GM19467 (cell line): ENCODE measurements around the gene FAM193A.
"Not testable (repeated sequence)": the region's sequence is repeated elsewhere in the genome, so short reads cannot be mapped to it uniquely, and the experiment has no call there.

Experiments used
- ATAC-seq: cut with Tn5 transposase; IDR thresholded peaks from one replicate; pipeline ENCODE4 v1.9.1; 2021; ENCODE audit warnings: mild to moderate bottlenecking, moderate library complexity; ENCODE audit not compliant: unreplicated experiment

The FAM193A gene

GRCh38 chr4:2536193-2537010, at the start of gene FAM193A:
Gene FAM193A (plus strand): TSS chr4:2536647. CDS start chr4:2536916, 269 bp downstream.
- ATAC-seq = peak; percentile 89

GRCh38 chr4:2486981-2487380, 49.5 kb upstream of the FAM193A start:
- no peak for ATAC-seq

- ATAC-seq = peak; percentile 50
Observed at GRCh38 chr4:2487632-2488031, 48.8 kb upstream of the FAM193A start.

- no peak for ATAC-seq
Observed at GRCh38 chr4:2489081-2489805, 47.2 kb upstream of the FAM193A start.

- no peak for ATAC-seq
Observed at GRCh38 chr4:2489841-2490552, 46.5 kb upstream of the FAM193A start.

- ATAC-seq = no peak
Observed at GRCh38 chr4:2492970-2493369, 43.5 kb upstream of the FAM193A start.

- no peak for ATAC-seq
Observed at GRCh38 chr4:2494992-2495391, 41.5 kb upstream of the FAM193A start.

GRCh38 chr4:2497324-2497723, 39.1 kb upstream of the FAM193A start:
- ATAC-seq = no peak

GRCh38 chr4:2497931-2498330, 38.5 kb upstream of the FAM193A start:
- peak; percentile 81 for ATAC-seq

- no peak for ATAC-seq
Observed at GRCh38 chr4:2500547-2500946, 35.9 kb upstream of the FAM193A start.

- no peak for ATAC-seq
Observed at GRCh38 chr4:2501034-2501594, 35.3 kb upstream of the FAM193A start.

- ATAC-seq = no peak
Observed at GRCh38 chr4:2503809-2504208, 32.6 kb upstream of the FAM193A start.

GRCh38 chr4:2507259-2507658, 29.2 kb upstream of the FAM193A start:
- ATAC-seq = no peak

GRCh38 chr4:2507855-2508254, 28.6 kb upstream of the FAM193A start:
- no peak for ATAC-seq

- no peak for ATAC-seq
Observed at GRCh38 chr4:2510351-2511259, 25.8 kb upstream of the FAM193A start.

GRCh38 chr4:2511645-2512131, 24.8 kb upstream of the FAM193A start:
- no peak for ATAC-seq

GRCh38 chr4:2512396-2513135, 23.9 kb upstream of the FAM193A start:
- no peak for ATAC-seq

- ATAC-seq = not testable (repeated sequence)
Observed at GRCh38 chr4:2514193-2514592, 22.3 kb upstream of the FAM193A start.

- ATAC-seq = not testable (repeated sequence)
Observed at GRCh38 chr4:2514944-2515343, 21.5 kb upstream of the FAM193A start.
